ENCODE results near the gene AP3S2.

GRCh38 chr15:89878323-89878722 lies 15.5 kb downstream of the AP3S2 start:
- TF ChIP-seq POLR2A (IDR thresholded peaks at IDR 0.05) (no peak), CTCF (IDR thresholded peaks at IDR 0.05) (no peak)

Measured in transverse colon (tissue), 3 donors.